Neuronal stem cell (in vitro differentiated cells): Measurements from ENCODE around the gene C5orf46.

Source experiments
- DNase-seq: peaks from one replicate; pipeline ENCODE4 v3.0.0-alpha.2; 2013; ENCODE audit warnings: low spot score
- H2AFZ ChIP-seq: one replicate; pipeline ENCODE4 v1.6.1; 2013; ENCODE audit warnings: mild to moderate bottlenecking, low read length, inconsistent platforms
- H2AK5ac ChIP-seq: 2 replicates; pipeline ENCODE4 v1.6.1; 2013; ENCODE audit warnings: low read depth, mild to moderate bottlenecking, inconsistent platforms, low read length, moderate library complexity, mixed read lengths
- H2BK120ac ChIP-seq: 2 replicates; pipeline ENCODE4 v1.6.1; 2013; ENCODE audit warnings: low read depth, mild to moderate bottlenecking, inconsistent platforms, low read length, moderate library complexity, mixed read lengths
- H2BK12ac ChIP-seq: one replicate; pipeline ENCODE4 v1.6.1; 2013; ENCODE audit warnings: low read length, inconsistent platforms
- H2BK15ac ChIP-seq: 2 replicates; pipeline ENCODE4 v1.6.1; 2013; ENCODE audit warnings: mild to moderate bottlenecking, low read length, inconsistent platforms, mixed read lengths
- H2BK5ac ChIP-seq: one replicate; pipeline ENCODE4 v1.6.1; 2013; ENCODE audit warnings: inconsistent platforms, mild to moderate bottlenecking, low read length, moderate library complexity
- H3K14ac ChIP-seq: one replicate; pipeline ENCODE4 v1.6.1; 2013; ENCODE audit warnings: low read length, inconsistent platforms
- H3K18ac ChIP-seq: 2 replicates; pipeline ENCODE4 v1.6.1; 2013; ENCODE audit warnings: low read length, inconsistent platforms
- H3K23ac ChIP-seq: 2 replicates; pipeline ENCODE4 v1.6.1; 2013; ENCODE audit warnings: low read depth, mild to moderate bottlenecking, mixed read lengths, low read length, inconsistent platforms; ENCODE audit not compliant: poor library complexity
- H3K27ac ChIP-seq: replicated peaks from 3 replicates; pipeline ENCODE4 v1.5.1; 2013; ENCODE audit warnings: low read length, inconsistent platforms
- H3K27me3 ChIP-seq, 3 experiments: 2 replicates each; pipeline ENCODE4 v1.6.1; 2013; ENCODE audit warnings: low read length in 3 of 3, mild to moderate bottlenecking in 2 of 3, inconsistent platforms in 1 of 3, low read depth in 1 of 3, mixed read lengths in 1 of 3, moderate library complexity in 1 of 3; ENCODE audit not compliant: control insufficient read depth in 3 of 3, insufficient read depth in 3 of 3
- H3K36me3 ChIP-seq, 2 donors: replicated peaks in 1 of 2; 2 replicates each; pipeline ENCODE4 v1.6.1; 2013; ENCODE audit warnings: low read length in 2 of 2; ENCODE audit not compliant: control insufficient read depth in 2 of 2, insufficient read depth in 2 of 2
- H3K4ac ChIP-seq: 2 replicates; pipeline ENCODE4 v1.6.1; 2013; ENCODE audit warnings: inconsistent platforms, mild to moderate bottlenecking, low read length, moderate library complexity
- H3K4me1 ChIP-seq, 2 donors: 1 replicate in 1 of 2; 2 replicates in 1 of 2; pipeline ENCODE4 v1.6.1; 2013; ENCODE audit warnings: low read length in 2 of 2, low read depth in 1 of 2; ENCODE audit not compliant: control insufficient read depth in 2 of 2, insufficient read depth in 1 of 2
- H3K4me2 ChIP-seq: one replicate; pipeline ENCODE4 v1.6.1; 2013; ENCODE audit warnings: mild to moderate bottlenecking, low read length, inconsistent platforms; ENCODE audit not compliant: insufficient read depth, poor library complexity, severe bottlenecking
- H3K4me3 ChIP-seq, 2 donors: 2 replicates each; pipeline ENCODE4 v1.5.1; 2013; ENCODE audit warnings: low read length in 2 of 2, mild to moderate bottlenecking in 2 of 2, inconsistent platforms in 1 of 2, moderate library complexity in 1 of 2
- H3K79me1 ChIP-seq: one replicate; pipeline ENCODE4 v1.6.1; 2013; ENCODE audit warnings: low read depth, mild to moderate bottlenecking, inconsistent platforms, low read length, moderate library complexity
- H3K9ac ChIP-seq: one replicate; pipeline ENCODE4 v1.6.1; 2013; ENCODE audit warnings: mild to moderate bottlenecking, low read depth, low read length, inconsistent platforms; ENCODE audit not compliant: poor library complexity
- H3K9me3 ChIP-seq, 2 donors: replicated peaks in 1 of 2; 2 replicates each; pipeline versions ENCODE3 to v1.6.1; 2013; ENCODE audit warnings: low read length in 2 of 2, mild to moderate bottlenecking in 2 of 2, inconsistent platforms in 1 of 2, low read depth in 1 of 2, mixed read lengths in 1 of 2, moderate library complexity in 1 of 2; ENCODE audit not compliant: control insufficient read depth in 2 of 2, insufficient read depth in 1 of 2
- H4K8ac ChIP-seq: one replicate; pipeline ENCODE4 v1.6.1; 2013; ENCODE audit warnings: low read depth, mild to moderate bottlenecking, inconsistent platforms, low read length, moderate library complexity
- H4K91ac ChIP-seq: one replicate; pipeline ENCODE4 v1.6.1; 2013; ENCODE audit warnings: low read length, low read depth, mild to moderate bottlenecking, inconsistent platforms; ENCODE audit not compliant: poor library complexity
- WGBS, 2 donors: extraction: QIAGEN DNeasy Blood & Tissue Kit; methylation state at CpG; one replicate each; pipeline ENCODE4 v1.1.7; 2013; ENCODE audit warnings: missing lambda C conversion rate in 2 of 2, mixed read lengths in 1 of 2; ENCODE audit not compliant: insufficient read length in 2 of 2, insufficient replicate concordance in 1 of 2; ENCODE audit errors: extremely low coverage in 2 of 2; 5-methylcytosine and 5-hydroxymethylcytosine counted together

The C5orf46 gene

DNA sequence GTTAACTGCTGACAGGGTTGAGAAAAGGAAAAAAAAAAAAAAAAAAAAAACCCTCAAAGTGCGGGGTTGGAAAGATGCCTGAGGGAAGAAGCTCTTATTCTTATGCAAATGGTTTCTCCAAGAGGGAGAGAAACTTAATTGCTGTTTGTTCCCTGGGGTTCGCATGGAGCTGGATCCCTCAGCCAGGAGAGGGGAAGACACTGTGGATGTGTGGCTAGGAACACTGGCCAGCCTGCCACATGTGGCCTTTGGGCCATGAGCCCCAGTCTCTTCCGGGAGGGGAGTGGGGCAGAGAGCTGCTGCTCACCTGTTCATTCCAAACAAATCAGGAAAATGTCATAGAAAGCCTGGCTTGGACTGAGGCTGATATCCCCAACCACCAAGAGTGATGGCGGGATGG is 37.2 kb downstream of the C5orf46 start:
- Histone ChIP-seq H3K9me3 (no peaks in the 10 kb centered on the region), H3K18ac (no peak overlapping the region), H2BK12ac (no peak overlapping the region), H4K91ac (no peak overlapping the region), H2BK15ac (no peak overlapping the region), H2AFZ (no peak overlapping the region), H3K36me3 (no peaks in the 10 kb centered on the region), H3K27me3 (peaks cover 0 to 10% (median 0%) of the 10 kb centered on the region in 3 experiments), H3K4me1 (peaks cover 0 to 5% of the 10 kb centered on the region in 2 donors), H3K79me1 (no peaks in the 10 kb centered on the region), H3K27ac (no peak overlapping the region), H3K23ac (no peak overlapping the region), H2AK5ac (no peak overlapping the region), H4K8ac (no peak overlapping the region), H3K4me3 (no peak overlapping the region), H2BK5ac (no peak overlapping the region), H3K4ac (no peak overlapping the region), H3K9ac (no peak overlapping the region), H2BK120ac (no peak overlapping the region), H3K4me2 (no peak overlapping the region), H3K14ac (no peak overlapping the region)
- no peak for DNase-seq
- WGBS, 2 donors = no CpG with 5 or more reads among the region's 4 CpGs

GRCh38 chr5:147863454-147864158 is 42.7 kb downstream of the C5orf46 start:
- no peak for DNase-seq

DNA sequence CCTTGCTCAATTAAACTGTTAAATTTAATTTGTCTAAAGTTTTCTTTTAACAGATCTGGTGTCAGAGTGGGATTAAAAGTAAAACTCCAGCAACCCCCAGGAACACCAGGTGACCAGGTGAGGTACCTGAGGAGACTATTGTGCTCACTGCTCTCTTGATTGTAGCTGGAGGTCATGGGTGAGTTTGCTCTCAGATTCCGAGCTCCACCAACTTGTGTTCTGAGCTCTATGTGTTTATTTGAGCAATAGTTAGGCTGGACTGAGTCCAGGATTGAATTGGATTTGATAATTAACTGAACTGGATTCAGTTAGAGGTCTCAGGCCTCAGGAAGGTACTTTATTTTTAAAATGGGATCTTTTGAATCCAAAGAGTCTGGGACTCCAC is 45.7 kb downstream of the C5orf46 start:
- Histone ChIP-seq H3K4me2 (no peak overlapping the region), H3K14ac (no peak overlapping the region), H2AK5ac (no peak overlapping the region), H3K27ac (no peak overlapping the region), H3K23ac (no peak overlapping the region), H3K9ac (no peak overlapping the region), H3K36me3 (no peaks in the 10 kb centered on the region), H2BK15ac (no peak overlapping the region), H2AFZ (no peak overlapping the region), H3K4me3 (no peak overlapping the region), H2BK12ac (no peak overlapping the region), H3K27me3 (peaks cover 0 to 12% (median 0%) of the 10 kb centered on the region in 3 experiments), H3K9me3 (no peaks in the 10 kb centered on the region), H2BK120ac (no peak overlapping the region), H2BK5ac (no peak overlapping the region), H3K4me1 (no peaks in the 10 kb centered on the region), H3K18ac (no peak overlapping the region), H3K4ac (no peak overlapping the region), H4K91ac (no peak overlapping the region), H3K79me1 (no peaks in the 10 kb centered on the region), H4K8ac (no peak overlapping the region)
- WGBS, 2 donors = no CpG with 5 or more reads among the region's 1 CpG
- no peak for DNase-seq

More at GRCh38 chr5:147863454-147864158, 42.7 kb downstream of the C5orf46 start:
- Histone ChIP-seq H3K27me3 (peaks cover 0 to 5% (median 0%) of the 10 kb centered on the region in 3 experiments), H3K36me3 (no peaks in the 10 kb centered on the region), H3K27ac (no peak overlapping the region), H3K4me2 (no peak overlapping the region), H3K9ac (no peak overlapping the region), H3K14ac (no peak overlapping the region), H3K23ac (no peak overlapping the region), H3K9me3 (no peaks in the 10 kb centered on the region), H3K4ac (no peak overlapping the region), H2BK15ac (no peak overlapping the region), H3K79me1 (no peaks in the 10 kb centered on the region), H3K4me1 (no peaks in the 10 kb centered on the region), H3K18ac (no peak overlapping the region), H2BK12ac (no peak overlapping the region), H2AK5ac (no peak overlapping the region), H2BK120ac (no peak overlapping the region), H2BK5ac (no peak overlapping the region), H4K8ac (no peak overlapping the region), H4K91ac (no peak overlapping the region), H3K4me3 (no peak overlapping the region), H2AFZ (no peak overlapping the region)
- WGBS, 2 donors = no CpG with 5 or more reads among the region's 3 CpGs

DNA sequence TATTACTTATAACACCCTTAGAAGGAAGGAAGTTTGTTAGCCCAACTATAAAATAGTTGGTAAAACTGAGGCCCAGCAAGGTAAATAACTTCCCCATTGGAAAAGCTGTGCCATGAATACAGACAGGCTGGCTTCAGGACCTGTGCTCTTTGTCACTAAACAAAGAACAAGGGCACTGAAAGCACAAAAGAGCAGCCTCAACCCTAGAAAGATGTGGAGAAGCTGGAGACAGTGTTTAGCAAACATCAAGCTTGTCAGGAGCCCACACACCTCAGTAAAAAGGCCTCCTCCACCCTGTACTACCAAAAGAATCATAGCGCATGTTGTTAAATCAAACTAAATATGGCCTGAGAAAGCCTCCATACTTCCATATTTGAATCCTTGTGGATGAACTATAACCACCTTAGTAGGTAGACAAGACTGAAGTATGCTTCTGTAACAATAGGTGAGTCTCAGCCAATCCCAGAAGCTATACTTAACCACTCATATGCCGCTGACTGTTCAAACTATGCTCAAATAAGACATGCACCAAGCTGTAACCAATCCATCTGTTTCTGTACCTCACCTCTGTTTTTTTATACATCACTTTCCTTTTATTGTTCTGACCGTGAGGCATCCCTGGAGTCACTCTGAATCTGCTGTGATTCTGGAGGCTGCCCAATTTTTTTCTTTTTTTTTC is 46.2 kb downstream of the C5orf46 start:
- Histone ChIP-seq H3K9ac (no peak overlapping the region), H3K4me2 (no peak overlapping the region), H2BK120ac (no peak overlapping the region), H3K4ac (no peak overlapping the region), H3K18ac (no peak overlapping the region), H3K9me3 (no peaks in the 10 kb centered on the region), H4K8ac (no peak overlapping the region), H3K79me1 (no peaks in the 10 kb centered on the region), H2AK5ac (no peak overlapping the region), H2BK12ac (no peak overlapping the region), H3K14ac (no peak overlapping the region), H3K4me1 (no peaks in the 10 kb centered on the region), H3K23ac (no peak overlapping the region), H3K4me3 (no peak overlapping the region), H2AFZ (no peak overlapping the region), H3K36me3 (no peaks in the 10 kb centered on the region), H3K27me3 (peaks cover 0 to 16% (median 0%) of the 10 kb centered on the region in 3 experiments), H2BK5ac (no peak overlapping the region), H3K27ac (no peak overlapping the region), H4K91ac (no peak overlapping the region), H2BK15ac (no peak overlapping the region)
- WGBS, 2 donors = no CpG with 5 or more reads among the region's 3 CpGs
- no peak for DNase-seq
